Thoracic aorta (tissue), 2 donors: ENCODE results near the gene NEK7. TPM values are rescaled to one million over a fixed set of nuclear protein-coding genes. Genes with fewer than 3 reads are reported as not detected.
"Not testable (repeated sequence)": the region's sequence is repeated elsewhere in the genome, so short reads cannot be mapped to it uniquely, and the experiment has no call there.

ENCODE experiments used
- ATAC-seq: fragments of 150-250 bp; one replicate; pipeline ENCODE4 v1.8.0; 2017; ENCODE audit warnings: low read depth; ENCODE audit not compliant: insufficient number of reproducible peaks, low FRiP score
- DNase-seq: peaks from one replicate; pipeline ENCODE4 v3.0.0-alpha.2; 2020; ENCODE audit warnings: low spot score
- H3K27ac ChIP-seq, 2 donors: fragments of 200-600 bp; sonication (generic); 1 replicate in 1 of 2; 2 replicates in 1 of 2; pipeline ENCODE4 v1.5.1; 2016; ENCODE audit warnings: mild to moderate bottlenecking in 2 of 2, moderate library complexity in 2 of 2
- H3K27me3 ChIP-seq: fragments of 200-600 bp; sonication (generic); replicated peaks from 2 replicates; pipeline ENCODE4 v1.6.0; 2016; ENCODE audit warnings: mild to moderate bottlenecking; ENCODE audit not compliant: insufficient read depth
- H3K36me3 ChIP-seq: fragments of 200-600 bp; sonication (generic); one replicate; pipeline ENCODE4 v1.5.1; 2016
- H3K4me1 ChIP-seq, 2 donors: fragments of 200-600 bp; sonication (generic); 1 replicate in 1 of 2; 2 replicates in 1 of 2; pipeline versions ENCODE4 v1.5.1 to v1.6.0; 2016; ENCODE audit warnings: low read depth in 2 of 2, mild to moderate bottlenecking in 1 of 2; ENCODE audit not compliant: control insufficient read depth in 1 of 2
- H3K4me3 ChIP-seq: fragments of 200-600 bp; sonication (generic); 2 replicates; pipeline ENCODE4 v1.5.1; 2016; ENCODE audit warnings: mild to moderate bottlenecking
- H3K9me3 ChIP-seq: fragments of 200-600 bp; sonication (generic); 2 replicates; pipeline ENCODE4 v1.5.1; 2016
- CTCF ChIP-seq: fragments of 200-600 bp; sonication (generic); IDR thresholded peaks from one replicate; pipeline ENCODE4 v1.5.1; 2019; ENCODE audit warnings: antibody characterized with exemption
- total RNA-seq, 2 donors: library from RNA; depleted of rRNA; stranded (reverse); fragments of >200 nt; gene quantifications; one replicate each; pipeline versions ENCODE4 v1.1.0 to v1.2.3, GENCODE V29; 2016

The NEK7 gene
- total RNA-seq, 2 donors from 2014 or later = 118 to 155 TPM

DNA sequence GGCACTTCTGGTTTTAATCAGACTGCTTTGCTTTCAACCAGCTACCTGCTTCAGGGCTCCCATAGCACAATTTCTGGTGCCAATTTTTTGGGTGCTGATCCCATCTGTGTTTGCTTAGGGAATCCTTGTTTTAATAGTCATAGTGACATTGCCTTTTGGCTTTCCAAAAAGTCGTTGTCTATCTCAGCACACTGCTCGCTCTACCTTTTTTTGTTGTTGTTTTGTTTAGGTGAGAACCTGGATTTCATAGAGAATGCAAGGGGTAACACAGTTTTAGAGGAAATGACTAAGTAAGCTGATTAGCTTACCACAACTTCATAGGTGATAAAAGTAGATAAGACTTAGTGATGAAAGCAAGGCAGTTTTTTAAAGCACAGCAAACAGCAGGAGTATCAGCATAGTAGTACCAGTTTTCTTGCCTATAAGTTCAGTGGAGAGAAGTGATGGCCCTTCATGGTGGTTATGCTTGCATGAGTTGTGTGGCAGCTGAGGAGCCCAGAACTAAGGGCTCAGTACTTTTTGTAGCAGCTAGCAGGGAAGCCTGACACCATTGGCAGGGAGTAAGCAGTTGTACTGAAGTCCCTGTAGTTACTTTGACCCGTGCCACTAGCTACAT, 31.3 kb downstream of the NEK7 start:
- Histone ChIP-seq H3K27me3 (no peaks in the 10 kb centered on the region), H3K36me3 (no peaks in the 10 kb centered on the region), H3K27ac (no peak overlapping the region), H3K4me3 (no peak overlapping the region), H3K9me3 (no peaks in the 10 kb centered on the region), H3K4me1 (peaks cover 22 to 48% of the 10 kb centered on the region in 2 donors)
- TF ChIP-seq CTCF = no peak
- DNase-seq (no peak), ATAC-seq (no peak)

DNA sequence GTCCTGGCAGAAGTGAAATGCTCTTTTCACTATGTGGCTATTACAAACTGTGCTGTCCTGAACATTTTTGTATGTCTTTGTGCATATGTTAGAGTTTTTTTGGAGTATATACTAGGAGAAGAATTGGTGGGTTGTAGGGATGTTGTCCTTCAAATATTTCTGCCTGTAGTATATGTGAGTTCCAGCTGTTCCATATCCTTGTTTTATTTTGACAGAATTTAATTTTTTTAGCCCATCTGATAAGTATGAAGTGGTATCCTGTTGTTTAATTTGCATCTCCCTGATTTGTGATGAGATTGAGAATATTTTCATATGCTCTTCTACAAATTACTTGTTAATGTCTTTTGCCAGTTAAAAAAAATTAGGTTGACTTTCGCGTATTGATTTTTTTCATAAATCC, 34.3 kb downstream of the NEK7 start:
- no peaks in the 10 kb centered on the region for H3K9me3 ChIP-seq
- H3K4me1 ChIP-seq = peaks cover 13 to 31% of the 10 kb centered on the region in 2 donors
- TF ChIP-seq CTCF = no peak
- DNase-seq = no peak
- ATAC-seq = no peak
- no peaks in the 10 kb centered on the region for H3K36me3 ChIP-seq
- no peak overlapping the region for H3K27ac ChIP-seq
- H3K4me3 ChIP-seq = no peak overlapping the region
- H3K27me3 ChIP-seq = no peaks in the 10 kb centered on the region

DNA sequence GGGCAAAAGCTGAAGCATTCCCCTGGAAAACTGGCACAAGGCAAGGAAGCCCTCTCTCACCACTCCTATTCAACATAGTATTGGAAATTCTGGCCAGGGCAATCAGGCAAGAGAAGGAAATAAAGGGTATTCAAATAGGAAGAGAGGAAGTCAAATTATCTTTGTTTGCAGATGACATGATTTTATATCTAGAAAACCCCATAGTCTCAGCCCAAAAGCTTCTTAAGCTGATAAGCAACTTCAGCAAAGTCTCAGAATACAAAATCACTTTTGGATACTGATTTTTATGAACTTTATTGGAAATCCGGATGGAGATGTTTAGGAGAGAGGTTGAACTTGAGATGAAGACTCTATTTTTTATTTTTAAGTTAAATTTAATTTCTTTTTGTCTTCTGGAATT, 37.1 kb downstream of the NEK7 start:
- DNase-seq, H3K36me3 ChIP-seq, H3K4me3 ChIP-seq, ATAC-seq, H3K27me3 ChIP-seq, H3K9me3 ChIP-seq, H3K27ac ChIP-seq: not testable (repeated sequence)
- H3K4me1 ChIP-seq = peaks cover 13 to 21% of the 10 kb centered on the region in 2 donors

- Histone ChIP-seq H3K36me3 (no peaks in the 10 kb centered on the region), H3K4me1 (peaks cover 21 to 29% of the 10 kb centered on the region in 2 donors), H3K27me3 (no peaks in the 10 kb centered on the region), H3K27ac (no peak overlapping the region), H3K9me3 (no peaks in the 10 kb centered on the region), H3K4me3 (no peak overlapping the region)
- no peak for TF ChIP-seq CTCF
- DNase-seq (no peak), ATAC-seq (no peak)
Measured at GRCh38 chr1:198196630-198197029, 39.8 kb downstream of the NEK7 start.

- H3K4me1 ChIP-seq = peaks cover 27 to 36% of the 10 kb centered on the region in 2 donors
- no peak overlapping the region for H3K27ac ChIP-seq
- H3K9me3 ChIP-seq = no peaks in the 10 kb centered on the region
- H3K36me3 ChIP-seq = no peaks in the 10 kb centered on the region
- H3K4me3 ChIP-seq = no peak overlapping the region
- no peak for TF ChIP-seq CTCF
- ATAC-seq (no peak), DNase-seq (no peak)
- H3K27me3 ChIP-seq = no peaks in the 10 kb centered on the region
Measured at GRCh38 chr1:198197285-198197684, 40.5 kb downstream of the NEK7 start.

GRCh38 chr1:198199105-198199504, 42.3 kb downstream of the NEK7 start:
- no peaks in the 10 kb centered on the region for H3K36me3 ChIP-seq
- ATAC-seq = no peak
- H3K9me3 ChIP-seq = no peaks in the 10 kb centered on the region
- no peak for DNase-seq
- peaks cover 36 to 41% of the 10 kb centered on the region in 2 donors for H3K4me1 ChIP-seq
- H3K27ac ChIP-seq = no peak overlapping the region
- TF ChIP-seq CTCF = no peak
- no peaks in the 10 kb centered on the region for H3K27me3 ChIP-seq
- no peak overlapping the region for H3K4me3 ChIP-seq
